Smooth muscle cell (in vitro differentiated cells): ENCODE data around the gene BACH2. TPM values are rescaled to one million over a fixed set of nuclear protein-coding genes. Genes with fewer than 3 reads are reported as not detected.

Experiments used
- DNase-seq: peaks from one replicate; lab custom pipeline; 2025; ENCODE audit not compliant: unreplicated experiment; lab: John Stamatoyannopoulos, UW
- H2AFZ ChIP-seq: fragments of 200-600 bp; sonication (generic); 2 replicates; pipeline ENCODE4 v1.6.0; 2016; ENCODE audit warnings: antibody characterized with exemption, low read depth, mild to moderate bottlenecking
- H3F3A ChIP-seq: fragments of 200-600 bp; sonication (generic); 2 replicates; pipeline ENCODE4 v1.6.0; 2017; ENCODE audit warnings: antibody characterized with exemption, low read depth
- H3K27ac ChIP-seq: fragments of 200-600 bp; sonication (generic); 2 replicates; pipeline ENCODE4 v1.5.1; 2016; ENCODE audit warnings: low read depth, mild to moderate bottlenecking
- H3K27me3 ChIP-seq: fragments of 200-600 bp; sonication (generic); 2 replicates; pipeline ENCODE4 v1.6.1; 2016; ENCODE audit warnings: low read depth, mild to moderate bottlenecking
- H3K36me3 ChIP-seq: fragments of 200-600 bp; sonication (generic); 2 replicates; pipeline ENCODE4 v1.5.1; 2016; ENCODE audit warnings: low read depth
- H3K4me1 ChIP-seq: fragments of 200-600 bp; sonication (generic); 2 replicates; pipeline ENCODE4 v1.5.1; 2016; ENCODE audit warnings: low read depth
- H3K4me2 ChIP-seq: fragments of 200-600 bp; sonication (generic); 2 replicates; pipeline ENCODE4 v1.6.0; 2016; ENCODE audit warnings: mild to moderate bottlenecking
- H3K4me3 ChIP-seq: fragments of 200-600 bp; sonication (generic); 2 replicates; pipeline ENCODE4 v1.5.1; 2016; ENCODE audit warnings: mild to moderate bottlenecking
- H3K79me2 ChIP-seq: fragments of 200-600 bp; sonication (generic); 2 replicates; pipeline ENCODE4 v1.6.0; 2016; ENCODE audit warnings: low read depth, mild to moderate bottlenecking
- H3K9ac ChIP-seq: fragments of 200-600 bp; sonication (generic); 2 replicates; pipeline ENCODE4 v1.6.0; 2016; ENCODE audit warnings: low read depth
- H3K9me3 ChIP-seq: fragments of 200-600 bp; sonication (generic); replicated peaks from 2 replicates; pipeline ENCODE4 v1.5.1; 2016; ENCODE audit warnings: low read depth
- H4K20me1 ChIP-seq: fragments of 200-600 bp; sonication (generic); 2 replicates; pipeline ENCODE4 v1.6.0; 2016; ENCODE audit warnings: low read depth
- CTCF ChIP-seq: fragments of 200-600 bp; sonication (generic); IDR thresholded peaks from 2 replicates; pipeline ENCODE4 v1.5.1; 2017; ENCODE audit warnings: borderline replicate concordance, mild to moderate bottlenecking, antibody characterized with exemption; ENCODE audit not compliant: insufficient read depth, poor library complexity, severe bottlenecking
- WGBS: methylation state at CpG from one replicate; pipeline ENCODE4 v1.1.7; 2016; ENCODE audit warnings: low lambda C conversion rate; 5-methylcytosine and 5-hydroxymethylcytosine counted together
- polyA plus RNA-seq: library from polyadenylated mRNA; unstranded; fragments of >200 nt; fragmentation: Nextera tagmentation; extraction: Ambion mirVana; gene quantifications from 2 replicates; pipeline ENCODE4 v1.2.1, GENCODE V29; 2016
- total RNA-seq: library from RNA; depleted of rRNA; stranded (reverse); fragments of >200 nt; gene quantifications from 2 replicates; pipeline ENCODE4 v1.2.3, GENCODE V29; 2014

BACH2 gene
- total and polyA plus RNA-seq, 2 experiments from 2014 or later, result 3.0 to 4.5 TPM

GRCh38 chr6:90247262-90247661 is 49.4 kb downstream of the BACH2 start:
- Histone ChIP-seq H3K9me3 (no peaks in the 10 kb centered on the region), H3K79me2 (no peaks in the 10 kb centered on the region), H3K27me3 (no peaks in the 10 kb centered on the region), H3K9ac (no peak overlapping the region), H2AFZ (no peak overlapping the region), H3F3A (no peaks in the 10 kb centered on the region), H3K4me2 (no peak overlapping the region), H3K36me3 (no peaks in the 10 kb centered on the region), H3K27ac (no peak overlapping the region), H4K20me1 (no peaks in the 10 kb centered on the region), H3K4me3 (no peak overlapping the region), H3K4me1 (no peaks in the 10 kb centered on the region)
- no peak for DNase-seq
- TF ChIP-seq CTCF, result no peak

GRCh38 chr6:90241229-90241880 is 55.3 kb downstream of the BACH2 start:
- H3K27me3 ChIP-seq, result no peaks in the 10 kb centered on the region
- no peak overlapping the region for H3K9ac ChIP-seq
- 87% methylated on average over 3 of the region's 3 CpGs for WGBS
- H3F3A ChIP-seq, result no peaks in the 10 kb centered on the region
- H3K4me3 ChIP-seq, result no peak overlapping the region
- DNase-seq, result no peak
- no peaks in the 10 kb centered on the region for H3K4me1 ChIP-seq
- no peaks in the 10 kb centered on the region for H3K36me3 ChIP-seq
- no peak for TF ChIP-seq CTCF
- no peaks in the 10 kb centered on the region for H3K79me2 ChIP-seq
- H3K9me3 ChIP-seq, result no peaks in the 10 kb centered on the region
- H2AFZ ChIP-seq, result no peak overlapping the region
- no peaks in the 10 kb centered on the region for H4K20me1 ChIP-seq
- no peak overlapping the region for H3K4me2 ChIP-seq
- H3K27ac ChIP-seq, result no peak overlapping the region

- H3K27ac ChIP-seq, result no peak overlapping the region
These were observed 58.0 kb downstream of the BACH2 start for GRCh38 chr6:90238496-90239266.

More at GRCh38 chr6:90238496-90239266, 58.0 kb downstream of the BACH2 start:
- Histone ChIP-seq H3K9me3 (no peaks in the 10 kb centered on the region), H3K27me3 (no peaks in the 10 kb centered on the region), H3K36me3 (no peaks in the 10 kb centered on the region), H4K20me1 (no peaks in the 10 kb centered on the region), H3K79me2 (no peaks in the 10 kb centered on the region), H3K4me1 (no peaks in the 10 kb centered on the region), H3K4me2 (no peak overlapping the region), H2AFZ (no peak overlapping the region), H3K9ac (no peak overlapping the region), H3K4me3 (no peak overlapping the region), H3F3A (no peaks in the 10 kb centered on the region)
- DNase-seq, result no peak
- TF ChIP-seq CTCF, result no peak
- WGBS, result 77% methylated on average over 5 of the region's 5 CpGs
